ENCODE data around the gene FRAT1.

FRAT1 gene

DNA sequence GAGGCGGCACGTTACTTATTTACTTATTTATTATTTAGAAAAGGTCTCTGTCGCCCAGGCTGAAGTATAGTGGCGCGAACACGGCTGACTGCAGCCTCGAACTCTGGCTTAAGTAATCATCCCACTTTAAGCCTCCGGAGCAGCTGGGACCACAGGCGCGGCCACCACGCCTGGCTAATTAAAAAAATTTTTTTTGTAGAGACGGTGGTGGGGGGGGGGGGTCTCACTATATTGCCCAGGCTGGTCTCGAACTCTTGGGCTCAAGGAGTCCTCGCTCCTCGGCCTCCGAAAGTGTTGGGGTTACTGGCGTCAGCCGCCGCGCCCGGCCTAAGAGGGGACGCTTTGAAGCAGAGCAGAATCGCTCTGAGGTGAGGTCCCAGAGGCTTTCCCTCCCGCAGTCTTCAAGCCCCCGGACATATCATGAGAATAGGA is 16.1 kb downstream of the FRAT1 start:
- DNase-seq: no peak

DNA sequence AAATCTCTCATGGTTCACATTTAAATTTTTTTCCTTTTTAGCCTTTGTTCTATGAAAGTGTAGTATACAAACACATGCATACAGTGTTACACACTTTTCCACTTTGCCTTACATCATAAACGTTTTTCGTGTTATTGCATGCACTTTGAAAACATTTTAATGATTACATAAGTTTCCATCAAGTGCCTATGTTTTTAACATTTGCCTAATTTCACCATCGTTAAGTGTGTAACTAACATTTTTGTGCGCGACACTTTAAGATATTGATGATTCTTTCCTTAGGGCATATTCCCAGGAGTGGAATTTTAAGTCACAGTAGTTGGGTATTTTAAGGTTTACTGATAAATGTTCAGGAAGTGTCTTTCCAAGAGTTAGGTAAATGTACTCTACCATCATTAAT is 16.9 kb downstream of the FRAT1 start:
- no peak for DNase-seq

DNA sequence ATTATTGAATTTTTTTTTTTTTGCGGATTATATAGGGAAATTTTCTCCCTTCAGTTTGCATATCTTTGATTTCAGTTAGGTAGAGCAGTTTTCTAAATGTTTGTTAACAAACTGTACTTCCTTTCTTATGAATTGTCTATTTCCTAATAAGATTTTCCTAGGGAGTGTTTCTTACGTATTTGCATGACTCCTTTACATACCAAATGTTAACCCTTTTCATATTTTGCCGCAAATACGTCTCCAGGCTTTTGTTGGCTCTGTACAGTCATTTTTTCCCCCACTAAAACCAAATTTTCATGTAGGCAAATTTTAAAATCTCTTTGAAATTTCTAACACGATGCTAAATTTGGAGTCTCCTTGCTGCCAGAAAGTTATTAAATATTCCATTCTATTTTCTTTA is 17.4 kb downstream of the FRAT1 start:
- DNase-seq: no peak

DNA sequence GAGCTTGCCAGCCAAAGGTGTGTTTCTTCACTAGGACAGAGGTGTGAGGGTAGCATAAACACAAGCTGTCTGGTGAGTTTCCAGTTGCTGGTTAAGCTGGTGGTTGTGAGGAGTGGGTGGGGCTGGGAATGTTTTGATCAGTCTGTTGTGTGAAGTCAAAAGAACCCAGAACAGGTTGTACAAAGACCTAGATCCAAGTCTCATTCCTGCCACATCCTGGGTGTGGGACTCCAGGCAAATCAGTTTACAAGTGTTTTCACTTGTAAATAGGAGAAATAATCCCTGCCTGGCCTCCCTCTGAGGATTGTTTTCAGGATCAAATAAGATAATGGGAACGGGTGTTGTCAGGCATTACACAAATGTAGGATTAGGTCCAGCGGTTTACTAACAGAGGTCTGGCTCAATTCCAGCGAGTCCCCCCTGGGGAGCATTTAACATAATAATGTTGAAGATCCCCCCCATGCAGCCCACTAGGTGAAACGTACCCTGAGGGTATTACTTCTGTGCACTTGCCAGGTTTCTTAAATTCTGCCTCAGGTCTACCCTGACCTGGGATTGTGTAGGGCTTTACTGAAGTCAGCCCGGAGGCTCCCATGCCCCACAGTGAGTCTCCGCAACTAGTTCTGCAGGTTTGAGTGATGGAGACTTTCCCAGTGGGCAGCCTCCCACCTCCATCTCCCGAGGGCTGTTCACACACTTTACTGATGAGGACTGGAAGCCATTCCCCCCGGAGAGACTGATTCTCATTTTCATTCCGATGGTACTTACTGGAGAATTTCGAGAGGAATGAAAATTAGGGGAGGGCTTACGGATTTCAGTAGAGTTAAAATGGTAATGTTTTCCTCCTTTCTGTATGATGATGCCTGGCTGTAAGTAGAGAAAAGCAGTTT is 18.1 kb downstream of the FRAT1 start:
- DNase-seq: no peak

DNA sequence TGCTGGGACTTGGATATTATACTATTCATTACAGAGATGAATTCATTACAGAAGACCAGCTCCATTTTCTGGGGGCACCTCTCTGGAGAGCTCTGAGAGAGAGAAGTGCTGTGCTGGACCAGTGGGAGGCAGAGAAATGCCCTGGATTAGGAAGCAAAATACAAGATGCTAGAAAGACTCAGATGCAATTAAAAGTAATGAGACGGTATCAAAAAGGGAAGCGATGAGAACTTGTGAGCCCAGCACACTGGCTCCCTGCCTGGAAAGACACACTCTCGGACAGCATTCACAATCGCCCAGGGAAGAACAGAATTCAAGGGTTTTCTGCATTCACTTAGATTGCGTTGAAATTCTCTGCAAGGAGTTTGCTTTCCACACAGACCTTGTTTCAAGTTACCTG is 19.0 kb downstream of the FRAT1 start:
- DNase-seq: no peak

DNA sequence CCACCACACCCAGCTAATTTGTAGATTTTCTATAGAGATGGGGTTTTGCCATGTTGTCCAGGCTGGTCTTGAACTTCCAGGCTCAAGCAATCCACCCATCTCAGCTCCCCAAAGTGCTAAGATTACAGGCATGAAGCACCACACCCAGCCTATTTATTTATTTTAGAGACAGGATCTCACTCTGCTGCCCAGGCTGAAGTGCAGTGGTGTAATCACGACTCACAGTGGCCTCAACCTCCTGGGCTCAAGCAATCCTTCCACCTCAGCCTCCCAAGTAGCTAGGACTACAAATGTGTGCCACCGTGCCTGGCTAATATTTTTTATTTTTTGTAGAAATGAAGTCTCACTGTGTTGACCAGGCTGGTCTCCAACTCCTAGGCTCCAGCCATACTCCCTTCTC is 22.3 kb downstream of the FRAT1 start:
- no peak for DNase-seq

DNA sequence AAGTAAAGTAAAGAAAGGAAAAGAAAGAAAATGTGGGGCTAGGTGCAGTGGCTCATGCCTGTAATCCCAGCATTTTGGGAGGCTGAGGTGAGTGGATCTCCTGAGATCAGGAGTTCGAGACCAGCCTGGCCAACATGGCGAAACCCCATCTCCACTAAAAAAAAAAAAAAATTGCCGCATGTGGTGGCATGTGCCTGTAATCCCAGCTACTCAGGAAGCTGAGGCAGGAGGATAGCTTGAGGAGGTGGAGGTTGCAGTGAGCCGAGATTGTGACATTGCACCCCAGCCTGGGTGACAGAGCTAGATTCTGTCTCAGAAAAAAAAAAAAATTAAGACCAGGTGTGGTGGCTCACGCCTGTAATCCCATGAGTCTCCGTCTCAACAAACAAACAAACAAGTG is 24.6 kb downstream of the FRAT1 start:
- DNase-seq: peak in 1 of 2 experiments; percentile 11

DNA sequence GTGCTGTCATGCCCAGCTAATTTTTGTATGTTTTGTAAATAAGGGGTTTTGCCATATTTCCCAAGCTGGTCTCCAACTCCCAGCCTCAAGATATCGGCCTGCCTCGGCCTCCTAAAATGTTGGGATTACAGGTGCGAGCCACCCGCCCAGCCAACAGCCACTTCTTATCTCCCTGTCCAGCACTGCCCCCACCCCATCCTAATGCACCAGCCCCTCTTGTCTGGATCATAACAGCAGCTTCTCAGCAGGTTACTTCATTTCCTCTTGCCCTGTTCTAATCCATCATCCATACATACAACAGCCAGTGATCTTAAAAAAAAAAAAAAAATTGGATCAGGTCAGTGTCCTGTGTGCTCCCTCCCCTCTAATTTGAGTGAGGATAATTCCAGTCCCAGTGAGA is 28.2 kb downstream of the FRAT1 start:
- no peak for DNase-seq

DNA sequence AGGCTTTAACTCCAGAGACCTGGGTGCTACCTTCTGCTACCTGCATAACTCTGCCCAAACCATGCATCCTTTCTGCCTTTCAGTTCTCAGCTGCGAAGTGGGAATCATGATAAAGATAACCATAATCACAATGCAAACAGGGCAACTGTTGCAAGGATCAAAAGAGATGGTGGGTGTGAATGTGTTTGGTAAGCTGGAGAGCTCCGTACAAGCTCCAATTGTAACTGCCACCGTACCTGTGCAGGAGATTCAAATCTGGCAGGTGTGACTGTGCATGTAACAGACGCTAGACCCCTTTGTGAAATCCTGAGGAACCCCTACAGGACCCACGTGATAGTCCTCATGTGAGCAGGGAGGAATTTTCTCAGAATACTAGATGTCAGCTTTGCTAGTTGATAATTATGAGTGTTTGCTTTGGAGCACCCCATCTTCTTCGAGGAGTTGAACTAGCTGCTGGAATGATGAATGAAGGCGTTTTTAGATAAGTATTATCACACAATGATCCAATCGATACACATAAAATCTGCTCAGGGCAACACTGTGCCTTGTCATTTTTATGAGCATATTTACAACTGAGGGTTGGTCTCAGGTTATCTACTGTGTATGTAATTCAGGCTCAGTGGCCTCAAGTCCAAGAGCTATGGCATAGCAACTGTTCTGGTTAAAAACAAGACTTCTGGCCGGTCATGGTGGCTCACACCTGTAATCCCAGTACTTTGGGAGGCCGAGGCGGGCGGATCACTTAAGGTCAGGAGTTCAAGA is 30.9 kb downstream of the FRAT1 start:
- no peak for DNase-seq

DNA sequence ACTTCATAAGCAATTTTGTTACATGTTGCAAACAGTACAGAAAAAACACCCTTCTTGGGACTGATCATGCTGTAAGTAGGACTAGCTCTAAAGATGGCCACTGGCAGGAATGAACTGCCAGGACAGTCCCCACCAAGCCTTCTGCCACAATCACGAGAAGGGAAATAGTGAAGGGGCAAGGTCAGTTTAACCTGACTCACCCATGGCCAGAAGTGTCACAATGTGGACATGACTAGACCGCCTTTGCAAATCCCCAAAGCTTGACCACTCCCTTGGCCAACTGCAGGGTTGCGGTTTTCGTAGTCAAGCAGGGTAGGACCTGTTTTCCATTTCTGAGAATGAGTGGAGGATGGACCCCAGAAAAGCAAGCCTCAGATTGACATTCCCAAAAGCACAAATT is 34.9 kb downstream of the FRAT1 start:
- DNase-seq: no peak

DNA sequence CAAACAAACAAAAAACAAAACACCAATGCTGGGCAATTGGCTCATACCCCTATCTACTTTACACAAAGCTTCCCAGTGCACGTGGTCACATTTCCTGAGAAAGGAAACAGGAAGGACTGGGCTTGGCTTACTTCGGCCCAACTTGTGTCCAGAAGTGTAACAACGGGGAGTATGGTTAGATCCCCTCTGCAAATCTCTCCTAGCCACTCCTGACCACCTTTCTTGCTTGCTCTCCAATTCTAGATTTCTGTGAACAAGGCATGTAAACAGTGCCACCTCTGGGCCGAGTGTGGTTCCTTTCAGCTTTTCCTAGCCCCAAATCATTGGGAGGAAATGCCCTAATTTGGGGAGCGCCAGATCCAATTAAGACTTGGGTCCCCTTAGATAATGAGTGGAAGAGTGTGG is 36.5 kb downstream of the FRAT1 start:
- peak; percentile 12 to 30 for DNase-seq

DNA sequence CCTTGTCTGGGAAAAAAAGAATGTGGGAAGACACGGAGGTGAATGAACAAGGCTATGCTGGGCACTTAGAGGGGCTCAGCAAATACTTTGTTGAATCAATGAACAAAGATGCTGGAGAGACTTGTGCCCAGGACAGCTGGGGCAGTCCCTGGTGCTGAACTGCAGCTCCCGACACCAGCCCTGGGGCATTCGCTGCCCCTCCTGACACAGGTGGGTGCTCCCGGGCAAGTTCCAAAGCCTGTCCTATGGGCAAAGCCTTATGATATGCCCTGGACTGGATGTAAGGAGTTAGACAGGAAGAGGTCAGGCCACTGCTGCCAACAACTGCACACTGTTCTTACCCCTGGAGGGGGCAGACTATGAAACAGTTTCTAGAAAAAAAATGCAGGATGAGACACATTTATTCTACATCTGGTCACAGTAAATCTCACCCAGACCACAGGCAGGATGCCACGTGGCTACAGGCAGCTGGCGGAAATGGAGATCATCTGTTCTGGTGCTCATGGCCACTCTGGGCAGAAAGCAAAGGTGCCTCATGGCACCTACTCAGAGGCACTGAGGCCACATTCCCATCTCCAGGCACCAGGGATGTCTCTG is 37.3 kb downstream of the FRAT1 start:
- DNase-seq: peak in 1 of 2 experiments; percentile 28

DNA sequence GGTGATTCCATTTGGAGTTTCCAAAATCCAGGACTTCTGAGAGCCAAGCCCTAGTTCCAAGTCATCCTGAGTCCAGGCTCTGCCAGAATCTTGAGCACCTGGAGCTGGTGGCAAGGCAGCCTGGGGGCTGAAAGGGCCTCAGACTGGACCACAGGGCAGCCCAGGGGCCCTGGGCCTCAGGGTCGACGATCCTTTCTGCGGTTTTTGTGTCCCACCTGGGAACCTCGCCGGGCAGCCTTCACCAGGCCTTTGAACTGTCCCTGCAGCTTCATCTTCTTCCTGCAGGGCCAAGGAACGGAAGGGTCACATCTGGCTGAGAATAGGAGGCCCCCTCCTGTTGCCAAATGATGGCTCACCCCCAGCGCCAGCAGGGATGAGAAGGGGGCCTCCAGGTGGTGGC is 37.8 kb downstream of the FRAT1 start:
- DNase-seq: no peak

DNA sequence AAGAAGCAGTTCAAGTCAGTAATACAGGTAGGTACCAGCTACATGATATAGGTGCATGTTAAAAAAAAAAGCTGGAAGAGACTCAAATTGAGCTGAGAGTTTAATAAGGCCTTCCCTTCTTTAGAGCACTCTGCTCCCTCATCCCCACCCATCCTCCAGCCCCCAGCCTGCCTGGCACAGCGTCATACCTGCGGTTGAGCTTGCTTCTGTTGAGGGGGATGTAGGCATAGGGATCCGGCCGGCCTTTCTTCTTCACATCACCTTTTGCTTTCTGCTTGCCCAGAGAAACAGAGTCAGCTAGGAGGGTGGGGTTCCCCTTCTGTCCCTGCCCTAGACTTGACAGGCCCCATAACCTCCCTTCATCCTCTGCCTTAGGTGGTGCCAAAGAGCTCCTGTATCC is 39.3 kb downstream of the FRAT1 start:
- DNase-seq: no peak

DNA sequence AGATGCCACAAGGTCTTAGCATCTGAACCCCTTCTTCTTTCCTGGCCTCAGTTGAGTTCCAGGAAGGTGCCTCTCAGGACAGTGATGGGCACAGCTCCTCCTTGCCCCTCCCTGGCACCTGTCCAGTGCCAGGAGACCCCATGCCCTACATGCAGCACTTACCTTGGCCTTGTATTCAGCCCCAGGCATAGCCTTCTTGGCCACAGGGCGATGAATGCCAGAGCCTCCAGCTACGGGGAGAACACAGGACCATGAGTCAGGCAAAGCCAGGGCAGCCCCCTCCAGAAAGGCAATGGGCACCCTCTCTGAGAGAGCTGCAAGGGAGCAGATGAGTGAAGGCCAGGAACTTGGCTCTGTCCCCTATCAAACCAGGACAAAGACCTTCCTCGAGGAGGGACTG is 39.7 kb downstream of the FRAT1 start:
- DNase-seq: no peak

DNA sequence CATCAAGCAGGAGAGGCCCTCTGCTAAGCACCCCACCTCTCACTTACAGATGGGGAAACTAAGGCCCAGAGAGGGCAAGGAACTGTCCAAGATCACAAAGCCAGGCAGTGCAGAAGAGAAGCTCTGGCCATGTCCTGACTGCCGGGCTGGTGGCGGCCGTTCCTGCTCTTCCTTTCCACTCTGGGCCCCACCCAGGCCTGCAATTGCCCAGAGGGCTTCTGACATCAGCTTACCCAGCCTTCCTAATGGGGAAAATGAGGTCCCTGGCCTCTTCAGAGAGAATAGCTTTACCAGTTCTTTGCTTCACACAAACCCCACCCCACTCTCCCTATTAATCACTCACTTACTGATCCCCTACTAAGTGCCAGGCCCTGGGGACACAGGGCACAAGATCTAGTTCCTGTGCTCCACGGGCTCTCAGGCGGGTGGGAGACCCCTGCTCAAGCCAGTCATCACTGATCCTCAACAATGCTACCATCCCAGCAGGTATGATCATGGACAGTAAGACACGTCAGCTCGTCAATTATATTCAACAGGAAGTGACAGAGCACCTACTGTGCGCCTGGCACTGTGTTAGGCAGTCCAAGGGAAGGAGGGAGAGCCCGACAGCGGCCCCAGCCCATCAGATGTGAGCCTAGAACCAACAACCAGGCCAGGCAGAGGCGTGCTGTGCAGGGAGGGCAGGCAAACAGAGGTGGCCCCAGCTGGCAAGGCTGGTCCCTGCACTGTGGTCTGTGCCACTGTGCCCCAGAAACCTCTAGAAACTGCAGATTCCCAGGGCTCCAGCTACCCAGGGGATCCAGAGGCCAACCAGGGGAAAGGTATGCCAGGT is 41.9 kb downstream of the FRAT1 start:
- DNase-seq: no peak

DNA sequence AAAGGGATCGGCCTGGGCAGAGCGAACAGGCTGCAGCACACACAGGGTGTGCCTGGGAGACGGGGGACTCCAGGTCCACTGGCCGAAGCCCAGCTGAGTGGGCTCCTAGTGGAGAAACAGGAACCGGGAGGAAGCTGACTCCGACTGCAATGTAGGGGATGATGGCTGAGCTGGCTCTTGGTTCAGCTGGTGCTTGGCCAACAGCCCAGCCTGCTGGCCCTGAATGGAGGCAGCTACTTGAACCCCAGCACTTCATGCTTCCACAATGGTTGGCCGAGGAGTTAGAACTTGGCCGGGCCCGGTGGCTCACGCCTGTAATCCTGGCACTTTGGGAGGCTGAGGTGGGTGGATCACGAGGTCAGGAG is 42.4 kb downstream of the FRAT1 start:
- DNase-seq: no peak

DNA sequence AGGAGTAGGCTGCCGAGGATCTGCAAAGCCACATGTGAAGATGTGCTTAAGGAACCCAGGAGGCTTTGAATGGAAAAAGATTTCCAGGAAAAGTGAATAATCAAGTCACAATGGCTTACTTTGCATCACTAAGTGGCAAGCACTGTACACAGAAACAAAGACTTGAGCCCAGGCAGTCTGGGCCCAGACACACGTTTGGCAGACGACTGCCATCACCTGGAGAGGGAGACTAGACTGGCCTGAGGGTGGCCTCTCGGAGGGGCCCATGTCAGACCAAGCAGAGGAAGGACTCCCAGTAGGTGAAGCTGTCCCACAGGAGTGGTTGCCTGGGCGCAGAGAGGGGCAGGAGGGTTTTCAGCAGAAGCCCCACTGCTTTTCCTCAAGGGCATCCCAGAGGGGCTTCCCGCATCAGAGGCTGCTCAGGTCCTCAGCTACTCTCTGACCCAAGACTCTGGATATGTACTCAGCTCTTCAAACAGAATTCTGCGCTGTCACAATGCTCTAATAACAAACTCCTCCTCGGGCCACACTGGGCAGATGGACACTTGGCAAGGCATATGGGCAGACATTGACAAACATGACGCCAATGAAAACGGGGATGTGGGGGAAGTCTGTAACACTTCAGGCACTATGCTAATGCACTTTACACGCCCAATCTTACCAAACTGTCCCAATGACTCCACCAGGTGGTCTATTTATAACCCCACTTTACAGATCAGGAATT is 43.4 kb downstream of the FRAT1 start:
- DNase-seq: no peak

DNA sequence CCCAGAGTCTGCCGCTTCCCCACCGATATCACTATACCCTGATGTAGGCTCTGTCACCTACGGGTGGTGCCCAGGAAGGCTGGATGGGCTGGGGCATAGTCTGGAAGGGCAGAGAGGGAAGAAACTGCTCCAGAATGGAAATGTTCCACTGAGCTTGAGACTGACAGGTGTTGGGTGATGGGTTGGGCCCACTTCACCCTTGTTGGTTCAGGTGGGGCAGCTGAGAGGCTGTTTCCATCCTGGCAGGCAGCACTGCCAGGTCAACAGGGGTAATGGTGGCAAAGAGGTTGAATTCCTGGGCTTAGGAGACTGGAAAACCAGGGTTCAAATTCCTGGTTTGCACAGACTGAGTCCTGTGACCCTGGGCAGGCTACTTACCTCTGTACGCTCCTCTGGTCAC is 44.0 kb downstream of the FRAT1 start:
- DNase-seq: no peak

DNA sequence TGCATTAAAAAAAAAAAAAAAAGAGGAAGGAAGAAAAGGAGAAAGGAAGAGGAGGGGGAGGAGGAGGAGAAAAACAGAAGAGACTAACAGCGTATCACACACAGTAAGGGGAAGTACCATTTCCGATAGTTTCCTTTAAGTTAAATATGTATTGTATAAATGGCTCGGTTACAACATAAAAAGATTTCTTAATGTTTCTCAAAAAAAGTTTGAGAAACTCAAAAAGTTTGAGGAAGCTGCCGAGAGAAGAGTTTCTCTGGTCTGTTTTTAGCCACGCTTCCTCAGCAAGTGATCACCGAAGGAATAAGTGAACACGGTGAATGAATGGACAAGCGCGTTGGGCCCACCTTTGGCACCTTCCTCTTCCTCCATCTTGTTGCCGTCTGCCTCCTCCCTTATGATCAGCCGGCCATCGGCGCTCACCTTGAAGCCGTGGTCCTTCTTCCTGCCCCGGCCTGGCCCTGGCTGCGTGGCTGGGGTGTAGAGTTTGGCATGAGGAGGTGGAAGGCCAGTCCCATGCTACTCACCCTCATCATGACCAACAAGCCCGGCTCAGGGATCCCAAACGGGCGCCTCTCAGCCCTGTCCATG is 46.8 kb downstream of the FRAT1 start:
- DNase-seq: peak; percentile 98 to 99

DNA sequence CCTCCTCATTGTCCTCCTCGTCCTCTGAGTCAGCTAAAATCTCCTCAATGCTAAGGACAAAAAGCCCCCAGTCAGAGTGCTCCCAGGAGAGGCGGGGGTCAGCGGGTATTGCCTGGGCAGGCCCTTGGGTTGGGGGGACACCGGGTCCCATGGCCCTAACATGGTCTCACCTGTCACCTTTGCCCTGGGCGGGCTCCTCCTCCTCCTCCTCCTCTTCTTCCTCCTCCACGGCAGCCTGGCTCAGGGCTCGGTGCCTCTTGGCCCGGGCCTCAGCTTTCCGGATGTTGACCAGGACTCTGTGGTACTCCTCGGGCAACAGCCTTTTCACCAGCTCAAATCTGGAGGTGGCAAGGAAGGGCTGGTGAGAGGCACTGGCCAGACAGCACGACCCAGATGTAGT is 47.5 kb downstream of the FRAT1 start:
- DNase-seq: no peak

DNA sequence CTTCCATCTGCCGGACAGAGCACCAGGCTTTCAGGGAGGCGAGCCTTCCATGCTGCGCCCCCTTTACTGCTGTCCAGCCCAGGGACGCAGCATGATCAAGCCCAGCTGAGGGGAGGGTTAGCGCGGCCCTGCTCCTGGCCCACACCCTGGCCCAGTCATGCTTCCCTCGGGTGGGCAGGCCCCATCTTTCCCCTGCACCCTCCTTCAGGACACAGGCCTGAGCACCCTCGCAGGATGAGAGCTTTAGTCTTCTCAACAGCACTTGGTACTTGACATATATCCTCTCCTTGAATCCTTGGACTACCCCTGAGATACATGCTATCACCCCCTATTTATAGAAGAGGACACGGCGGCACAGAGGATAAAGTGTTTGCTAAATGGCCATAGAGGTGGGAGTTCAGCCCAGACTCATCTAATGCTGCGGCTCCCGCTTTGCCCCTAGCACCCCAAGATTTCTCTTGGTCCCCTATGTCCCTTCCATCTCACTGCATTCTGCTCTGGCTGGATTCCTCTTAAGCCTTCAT is 48.1 kb downstream of the FRAT1 start:
- no peak for DNase-seq
